H1 (cell line): ENCODE data around the gene GREB1. TPM values are rescaled to one million over a fixed set of nuclear protein-coding genes. Genes with fewer than 3 reads are reported as not detected.

Experiments
- CTCF ChIA-PET: fragments of 300-600 bp; sonication (Branson Sonifier 250); formaldehyde crosslinking; loops from one replicate; lab custom pipeline; 2021; ENCODE audit not compliant: partially characterized antibody; lab: Charles Lee
- POLR2A ChIA-PET: fragments of 300-600 bp; sonication (Branson Sonifier 250); formaldehyde crosslinking; loops from one replicate; lab custom pipeline; 2021; ENCODE audit warnings: inconsistent platforms; ENCODE audit not compliant: partially characterized antibody; lab: Charles Lee
- DNase-seq, 2 experiments: peaks; one replicate each; pipeline versions ENCODE4 v3.0.0 to v3.0.0-alpha.2; 2010 to 2022; ENCODE audit warnings: low spot score in 2 of 2, low read depth in 1 of 2, mixed read lengths in 1 of 2
- FAIRE-seq: peaks from 2 replicates; lab custom pipeline; 2011; peaks lifted over from hg19 to GRCh38; lab: Jason Lieb, UNC
- H2AFZ ChIP-seq: 2 replicates; pipeline ENCODE4 v1.8.1; 2012; ENCODE audit warnings: low read length, inconsistent platforms
- H2AK5ac ChIP-seq: 2 replicates; pipeline ENCODE4 v1.6.1; 2013; ENCODE audit warnings: low read depth, low read length
- H2BK120ac ChIP-seq: replicated peaks from 2 replicates; pipeline ENCODE3; 2013; ENCODE audit warnings: low read depth, low read length, inconsistent platforms
- H2BK12ac ChIP-seq: 2 replicates; pipeline ENCODE4 v1.6.1; 2013; ENCODE audit warnings: low read depth, low read length
- H2BK15ac ChIP-seq: 2 replicates; pipeline ENCODE4 v1.6.1; 2013; ENCODE audit warnings: low read length
- H2BK20ac ChIP-seq: 2 replicates; pipeline ENCODE4 v1.6.1; 2013; ENCODE audit warnings: low read length
- H2BK5ac ChIP-seq: 2 replicates; pipeline ENCODE4 v1.6.1; 2013; ENCODE audit warnings: low read depth, low read length
- H3K14ac ChIP-seq: 2 replicates; pipeline ENCODE4 v1.6.1; 2013; ENCODE audit warnings: inconsistent platforms; ENCODE audit not compliant: insufficient read length
- H3K18ac ChIP-seq: 2 replicates; pipeline ENCODE4 v1.6.1; 2013; ENCODE audit warnings: low read length; ENCODE audit errors: extremely low read depth
- H3K23ac ChIP-seq: 2 replicates; pipeline ENCODE4 v1.6.1; 2013; ENCODE audit warnings: inconsistent platforms; ENCODE audit not compliant: insufficient read length
- H3K23me2 ChIP-seq: 2 replicates; pipeline ENCODE4 v1.6.1; 2013; ENCODE audit warnings: low read depth, low read length
- H3K27ac ChIP-seq: 2 replicates; pipeline ENCODE4 v1.6.1; 2011; ENCODE audit warnings: low read depth, low read length, inconsistent platforms
- H3K27me3 ChIP-seq, 4 experiments: replicated peaks in 1 of 4; 1 replicate in 1 of 4; 2 replicates in 3 of 4; pipeline versions ENCODE4 v1.6.1 to v1.8.1; 2011 to 2013; ENCODE audit warnings: low read length in 3 of 4, mild to moderate bottlenecking in 3 of 4, inconsistent platforms in 2 of 4, mixed read lengths in 2 of 4, moderate library complexity in 1 of 4; ENCODE audit not compliant: control insufficient read depth in 3 of 4, insufficient read depth in 3 of 4; ENCODE audit errors: extremely low read depth in 1 of 4
- H3K36me3 ChIP-seq, 4 experiments: 2 replicates each; pipeline versions ENCODE4 v1.6.1 to v1.8.1; 2011 to 2013; ENCODE audit warnings: mild to moderate bottlenecking in 4 of 4, low read length in 3 of 4, moderate library complexity in 2 of 4, control low read depth in 1 of 4, inconsistent platforms in 1 of 4; ENCODE audit not compliant: insufficient read depth in 4 of 4, control insufficient read depth in 2 of 4
- H3K4ac ChIP-seq: replicated peaks from 2 replicates; pipeline ENCODE3; 2013; ENCODE audit warnings: low read length, low read depth, mixed read lengths, inconsistent platforms; ENCODE audit not compliant: insufficient read length
- H3K4me1 ChIP-seq, 4 experiments: replicated peaks in 1 of 4; 1 replicate in 1 of 4; 2 replicates in 3 of 4; pipeline versions ENCODE4 v1.6.1 to v1.8.1; 2011 to 2013; ENCODE audit warnings: low read length in 3 of 4, inconsistent platforms in 2 of 4, mixed read lengths in 1 of 4; ENCODE audit not compliant: insufficient read depth in 4 of 4, control insufficient read depth in 3 of 4
- H3K4me2 ChIP-seq, 2 experiments: 2 replicates each; pipeline versions ENCODE4 v1.6.1 to v1.8.1; 2011 to 2013; ENCODE audit warnings: low read depth in 2 of 2, low read length in 2 of 2, control low read depth in 1 of 2, inconsistent platforms in 1 of 2, mild to moderate bottlenecking in 1 of 2; ENCODE audit not compliant: insufficient read depth in 1 of 2
- H3K4me3 ChIP-seq, 4 experiments: fragments of 200-600, 300-600 bp in 1 of 4; sonication (generic), shearing (Covaris generic), sonication (Bioruptor Twin) in 1 of 4; 2 replicates each; pipeline versions ENCODE4 v1.5.1 to v1.8.1; 2011 to 2016; ENCODE audit warnings: low read length in 4 of 4, low read depth in 3 of 4, control low read depth in 2 of 4, inconsistent platforms in 2 of 4, mild to moderate bottlenecking in 2 of 4, mixed read lengths in 1 of 4, moderate library complexity in 1 of 4; ENCODE audit not compliant: insufficient read depth in 2 of 4; ENCODE audit errors: extremely low read depth in 1 of 4
- H3K56ac ChIP-seq: replicated peaks from 2 replicates; pipeline ENCODE3; 2013; ENCODE audit warnings: low read depth, mild to moderate bottlenecking, mixed read lengths, low read length, inconsistent platforms; ENCODE audit not compliant: insufficient read length
- H3K79me1 ChIP-seq: 2 replicates; pipeline ENCODE4 v1.6.1; 2013; ENCODE audit warnings: low read depth, low read length, control low read depth
- H3K79me2 ChIP-seq, 2 experiments: 2 replicates each; pipeline versions ENCODE4 v1.6.1 to v1.8.1; 2012 to 2013; ENCODE audit warnings: low read length in 2 of 2, mild to moderate bottlenecking in 2 of 2, inconsistent platforms in 1 of 2; ENCODE audit not compliant: insufficient read depth in 2 of 2, control insufficient read depth in 1 of 2
- H3K9ac ChIP-seq, 4 experiments: replicated peaks in 1 of 4; 1 replicate in 1 of 4; 2 replicates in 3 of 4; pipeline versions ENCODE4 v1.6.1 to v1.8.1; 2011 to 2013; ENCODE audit warnings: low read depth in 3 of 4, low read length in 3 of 4, control low read depth in 2 of 4, mild to moderate bottlenecking in 2 of 4, moderate library complexity in 2 of 4, inconsistent platforms in 1 of 4; ENCODE audit errors: extremely low read depth in 1 of 4
- H3K9me3 ChIP-seq, 2 experiments: 2 replicates each; pipeline versions ENCODE4 v1.6.1 to v1.8.1; 2012 to 2013; ENCODE audit warnings: mild to moderate bottlenecking in 2 of 2, moderate library complexity in 2 of 2, control low read depth in 1 of 2, inconsistent platforms in 1 of 2, low read depth in 1 of 2, low read length in 1 of 2, mixed read lengths in 1 of 2; ENCODE audit not compliant: insufficient read depth in 2 of 2
- H4K20me1 ChIP-seq, 2 experiments: replicated peaks in 1 of 2; 2 replicates each; pipeline versions ENCODE3 to v1.8.1; 2011 to 2013; ENCODE audit warnings: inconsistent platforms in 2 of 2, low read length in 2 of 2, mild to moderate bottlenecking in 1 of 2; ENCODE audit not compliant: insufficient read depth in 2 of 2, control insufficient read depth in 1 of 2
- H4K5ac ChIP-seq: 2 replicates; pipeline ENCODE4 v1.6.1; 2013; ENCODE audit warnings: low read length, low read depth, mixed read lengths, inconsistent platforms; ENCODE audit not compliant: insufficient read length
- H4K8ac ChIP-seq: 2 replicates; pipeline ENCODE4 v1.8.0; 2013; ENCODE audit warnings: mild to moderate bottlenecking, moderate library complexity, low read length, inconsistent platforms; ENCODE audit not compliant: insufficient read depth; ENCODE audit errors: extremely low read depth
- H4K91ac ChIP-seq: replicated peaks from 2 replicates; pipeline ENCODE3; 2013; ENCODE audit warnings: low read length, mixed read lengths, inconsistent platforms; ENCODE audit not compliant: insufficient read length
- BACH1 ChIP-seq: IDR thresholded peaks from 2 replicates; pipeline ENCODE4 v1.6.1; 2012; ENCODE audit warnings: low read length, improper control_type of control experiment
- BCL11A ChIP-seq, 2 experiments: IDR thresholded peaks; one replicate each; pipeline ENCODE4 v1.6.1; 2011; ENCODE audit warnings: low read depth in 2 of 2, low read length in 2 of 2, mild to moderate bottlenecking in 2 of 2
- BRCA1 ChIP-seq: IDR thresholded peaks from 2 replicates; pipeline ENCODE4 v1.6.1; 2012; ENCODE audit warnings: low read depth, low read length, improper control_type of control experiment
- CHD2 ChIP-seq: IDR thresholded peaks from 2 replicates; pipeline ENCODE4 v1.6.1; 2012; ENCODE audit warnings: low read length, improper control_type of control experiment
- CTBP2 ChIP-seq: IDR thresholded peaks from 2 replicates; pipeline ENCODE4 v1.7.0; 2011; ENCODE audit warnings: borderline replicate concordance, mild to moderate bottlenecking, moderate library complexity, mixed read lengths, low read length; ENCODE audit not compliant: insufficient read depth, insufficient read length
- EGR1 ChIP-seq: IDR thresholded peaks from 2 replicates; pipeline ENCODE4 v1.6.1; 2011; ENCODE audit warnings: low read depth, low read length, borderline replicate concordance
- HDAC6 ChIP-seq: IDR thresholded peaks from one replicate; pipeline ENCODE4 v1.7.1; 2012; ENCODE audit warnings: low read depth, mild to moderate bottlenecking, inconsistent platforms, low read length, moderate library complexity
- JUND ChIP-seq: IDR thresholded peaks from 2 replicates; pipeline ENCODE4 v1.6.1; 2011; ENCODE audit warnings: mild to moderate bottlenecking, improper control_type of control experiment, low read length
- NANOG ChIP-seq: IDR thresholded peaks from 2 replicates; pipeline ENCODE4 v1.6.1; 2011; ENCODE audit warnings: low read length, low read depth, mild to moderate bottlenecking, inconsistent platforms; ENCODE audit not compliant: insufficient read depth, poor library complexity, severe bottlenecking
- POLR2AphosphoS5 ChIP-seq: IDR thresholded peaks from 2 replicates; pipeline ENCODE4 v1.6.1; 2011; ENCODE audit warnings: low read depth, low read length
- POU5F1 ChIP-seq: IDR thresholded peaks from 2 replicates; pipeline ENCODE4 v1.6.1; 2011; ENCODE audit warnings: low read depth, mild to moderate bottlenecking, low read length, moderate library complexity
- RAD21 ChIP-seq, 2 experiments: IDR thresholded peaks in 1 of 2; conservative IDR thresholded peaks in 1 of 2; 2 replicates each; pipeline ENCODE4 v1.6.1; 2011; ENCODE audit warnings: low read depth in 2 of 2, low read length in 2 of 2, improper control_type of control experiment in 1 of 2, inconsistent platforms in 1 of 2, mild to moderate bottlenecking in 1 of 2, moderate library complexity in 1 of 2
- WGBS, 2 experiments: shearing (Covaris generic) in 1 of 2; methylation state at CpG; one replicate each; pipeline versions ENCODE4 v1.1.6 to v1.1.7; 2013 to 2015; ENCODE audit warnings: low lambda C conversion rate in 2 of 2, mixed read lengths in 2 of 2, inconsistent platforms in 1 of 2, low coverage in 1 of 2, missing lambda C conversion rate in 1 of 2; ENCODE audit not compliant: insufficient replicate concordance in 2 of 2, insufficient coverage in 1 of 2, insufficient read length in 1 of 2; ENCODE audit errors: extremely low coverage in 1 of 2, missing lambda C conversion rate in 1 of 2; 5-methylcytosine and 5-hydroxymethylcytosine counted together
- polyA plus RNA-seq, 7 experiments: library from polyadenylated mRNA; depleted of rRNA in 3 of 7; stranded (reverse) in 5 of 7; unstranded in 2 of 7; fragments of >200 nt in 5 of 7; fragments of 200-250 nt in 2 of 7; gene quantifications; 1 replicate in 5 of 7; 2 replicates in 1 of 7; 4 replicates in 1 of 7; pipeline versions ENCODE4 v1.2.1 to v1.2.3, GENCODE V29; 2011 to 2013; ENCODE audit warnings: missing spikeins in 2 of 7, mixed read lengths in 2 of 7
- total RNA-seq: library from RNA; stranded (reverse); fragmentation: NEBNext Ultra II Directional; extraction: Animal tissue kit (Norgen Biotek cat#: 25700); gene quantifications from 2 replicates; pipeline ENCODE4 v1.2.1, GENCODE V29; 2021
- TF ChIP-seq, protein P1 (sequence below): IDR thresholded peaks from 2 replicates; pipeline ENCODE4 v1.6.1; 2012; ENCODE audit warnings: inconsistent platforms

The GREB1 gene
- total and polyA plus RNA-seq, 2 of the 8 experiments (the other 6 are each of a cell fraction or from before 2014, with no cell fraction given), result 7.9 to 43.4 TPM

DNA sequence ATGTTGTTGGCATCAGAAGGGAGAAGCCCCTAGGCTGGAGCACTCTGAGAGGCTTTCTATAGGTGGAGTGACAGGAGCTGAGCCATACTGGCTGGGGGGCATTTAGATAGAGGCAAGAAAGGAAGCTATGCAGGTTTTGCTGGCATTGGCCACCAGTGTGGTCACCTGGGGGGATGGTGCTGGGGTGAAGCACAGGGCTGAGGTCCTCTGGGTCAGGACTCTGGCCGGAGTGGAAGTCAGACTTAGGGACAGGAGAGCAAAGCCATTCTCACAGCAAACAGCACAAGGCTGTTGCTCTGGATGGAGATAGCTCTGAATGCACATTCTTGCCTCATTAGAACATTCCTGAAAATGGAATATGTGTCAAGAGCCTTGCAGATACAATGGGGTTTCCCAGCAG, 88.8 kb downstream of the GREB1 start:
- peaks cover 0 to 8% of the 10 kb centered on the region in 2 experiments; a peak in 3 of 4 replicates for H3K9me3 ChIP-seq
- H3K4ac ChIP-seq, result no peak overlapping the region
- no peak overlapping the region for H4K91ac ChIP-seq
- H2BK5ac ChIP-seq, result no peak overlapping the region
- H3K14ac ChIP-seq, result no peak overlapping the region
- no peak overlapping the region for H2BK15ac ChIP-seq
- H3K36me3 ChIP-seq, result peaks cover 3 to 30% (median 18%) of the 10 kb centered on the region in 4 experiments; a peak in 6 of 8 replicates
- CTCF ChIA-PET, result interaction anchor here (0.6 to 2.8 kb wide), 2 partner anchors 8 to 11 kb away, joined by 5 to 13 read pairs; no protein-coding TSS in a partner anchor
- no peak overlapping the region for H3K27ac ChIP-seq
- no peak overlapping the region for H2BK20ac ChIP-seq
- H3K4me3 ChIP-seq, result no peak overlapping the region
- H2BK120ac ChIP-seq, result no peak overlapping the region
- POLR2A ChIA-PET, result no interaction called here
- no peaks in the 10 kb centered on the region for H3K79me1 ChIP-seq
- 92% methylated on average over 1 of the region's 1 CpG; no CpG with 5 or more reads in 1 of the 2 experiments for WGBS, 2 experiments
- no peaks in the 10 kb centered on the region for H4K20me1 ChIP-seq
- H4K5ac ChIP-seq, result no peak overlapping the region
- no peaks in the 10 kb centered on the region; a peak in 1 of 4 replicates for H3K79me2 ChIP-seq
- H2BK12ac ChIP-seq, result no peak overlapping the region
- FAIRE-seq (no peak), DNase-seq (no peak)
- no peaks in the 10 kb centered on the region for H3K4me1 ChIP-seq
- no peak overlapping the region for H3K18ac ChIP-seq
- H3K4me2 ChIP-seq, result no peak overlapping the region
- H3K56ac ChIP-seq, result no peak overlapping the region
- H3K9ac ChIP-seq, result no peak overlapping the region
- no peak overlapping the region for H3K23ac ChIP-seq
- no peaks in the 10 kb centered on the region for H3K27me3 ChIP-seq
- H3K23me2 ChIP-seq, result no peaks in the 10 kb centered on the region
- H2AK5ac ChIP-seq, result no peak overlapping the region
- no peak overlapping the region for H2AFZ ChIP-seq
- H4K8ac ChIP-seq, result no peak overlapping the region
- no peak for TF ChIP-seq JUND
- TF ChIP-seq, protein P1, sequence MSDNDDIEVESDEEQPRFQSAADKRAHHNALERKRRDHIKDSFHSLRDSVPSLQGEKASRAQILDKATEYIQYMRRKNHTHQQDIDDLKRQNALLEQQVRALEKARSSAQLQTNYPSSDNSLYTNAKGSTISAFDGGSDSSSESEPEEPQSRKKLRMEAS, result no peak
- TF ChIP-seq CTBP2, result no peak
- no peak for TF ChIP-seq CHD2
- no peak for TF ChIP-seq BACH1
- no peak for TF ChIP-seq POU5F1
- no peak for TF ChIP-seq HDAC6
- no peak for TF ChIP-seq BCL11A (IDR thresholded peaks at IDR 0.05; ENCODE audit: low read depth in 2 of 2, low read length in 2 of 2)
- TF ChIP-seq NANOG, result no peak
- TF ChIP-seq EGR1, result no peak
- TF ChIP-seq BRCA1, result no peak
- TF ChIP-seq POLR2AphosphoS5, result no peak
- TF ChIP-seq RAD21 (IDR thresholded peaks at IDR 0.05 in 1 of 2, conservative IDR thresholded peaks at IDR 0.05 in 1 of 2; ENCODE audit: low read depth in 2 of 2, low read length in 2 of 2), result no peak
